KMS-11 (cell line): ENCODE measurements around the gene RAPGEF3.

ENCODE experiments used
- H2AFZ ChIP-seq: fragments of 200-600 bp; sonication (generic); 2 replicates; pipeline ENCODE4 v1.6.1; 2016; ENCODE audit warnings: antibody characterized with exemption, mixed run types, low read depth
- H3K27ac ChIP-seq: fragments of 200-600 bp; sonication (generic); 2 replicates; pipeline ENCODE4 v1.6.1; 2016; ENCODE audit warnings: mild to moderate bottlenecking, mixed run types
- H3K27me3 ChIP-seq: fragments of 200-600 bp; sonication (generic); 2 replicates; pipeline ENCODE4 v1.6.1; 2017; ENCODE audit warnings: mild to moderate bottlenecking, low read depth, mixed run types, moderate library complexity; ENCODE audit not compliant: insufficient read depth
- H3K36me3 ChIP-seq: fragments of 200-600 bp; sonication (generic); 2 replicates; pipeline ENCODE4 v1.6.1; 2017; ENCODE audit warnings: mild to moderate bottlenecking, mixed run types; ENCODE audit not compliant: insufficient read depth
- H3K4me1 ChIP-seq: fragments of 200-600 bp; sonication (generic); 2 replicates; pipeline ENCODE4 v1.6.1; 2016; ENCODE audit warnings: mild to moderate bottlenecking, low read depth, mixed run types; ENCODE audit not compliant: poor library complexity, severe bottlenecking
- H3K4me2 ChIP-seq: fragments of 200-600 bp; sonication (generic); 2 replicates; pipeline ENCODE4 v1.7.0; 2016; ENCODE audit warnings: mild to moderate bottlenecking, mixed run types
- H3K4me3 ChIP-seq: fragments of 200-600 bp; sonication (generic); IDR thresholded peaks from 2 replicates; pipeline ENCODE4 v1.6.1; 2017; ENCODE audit warnings: low read depth, low read length, mixed read lengths; ENCODE audit not compliant: insufficient read depth
- H3K79me2 ChIP-seq: fragments of 200-600 bp; sonication (generic); 2 replicates; pipeline ENCODE4 v1.6.1; 2016; ENCODE audit warnings: low read depth, mixed run types; ENCODE audit not compliant: insufficient read depth
- H3K9ac ChIP-seq: fragments of 200-600 bp; sonication (generic); 2 replicates; pipeline ENCODE4 v1.6.1; 2016; ENCODE audit warnings: mild to moderate bottlenecking, mixed run types
- H4K20me1 ChIP-seq: fragments of 200-600 bp; sonication (generic); 2 replicates; pipeline ENCODE4 v1.6.1; 2016; ENCODE audit warnings: mild to moderate bottlenecking, mixed run types; ENCODE audit not compliant: insufficient read depth
- TF ChIP-seq, protein P1 (sequence below): fragments of 200-600 bp; sonication (generic); conservative IDR thresholded peaks from 2 replicates; pipeline ENCODE4 v1.6.1; 2017; ENCODE audit warnings: low read depth, mild to moderate bottlenecking, antibody characterized with exemption, low read length, moderate library complexity, mixed read lengths

Gene RAPGEF3

DNA sequence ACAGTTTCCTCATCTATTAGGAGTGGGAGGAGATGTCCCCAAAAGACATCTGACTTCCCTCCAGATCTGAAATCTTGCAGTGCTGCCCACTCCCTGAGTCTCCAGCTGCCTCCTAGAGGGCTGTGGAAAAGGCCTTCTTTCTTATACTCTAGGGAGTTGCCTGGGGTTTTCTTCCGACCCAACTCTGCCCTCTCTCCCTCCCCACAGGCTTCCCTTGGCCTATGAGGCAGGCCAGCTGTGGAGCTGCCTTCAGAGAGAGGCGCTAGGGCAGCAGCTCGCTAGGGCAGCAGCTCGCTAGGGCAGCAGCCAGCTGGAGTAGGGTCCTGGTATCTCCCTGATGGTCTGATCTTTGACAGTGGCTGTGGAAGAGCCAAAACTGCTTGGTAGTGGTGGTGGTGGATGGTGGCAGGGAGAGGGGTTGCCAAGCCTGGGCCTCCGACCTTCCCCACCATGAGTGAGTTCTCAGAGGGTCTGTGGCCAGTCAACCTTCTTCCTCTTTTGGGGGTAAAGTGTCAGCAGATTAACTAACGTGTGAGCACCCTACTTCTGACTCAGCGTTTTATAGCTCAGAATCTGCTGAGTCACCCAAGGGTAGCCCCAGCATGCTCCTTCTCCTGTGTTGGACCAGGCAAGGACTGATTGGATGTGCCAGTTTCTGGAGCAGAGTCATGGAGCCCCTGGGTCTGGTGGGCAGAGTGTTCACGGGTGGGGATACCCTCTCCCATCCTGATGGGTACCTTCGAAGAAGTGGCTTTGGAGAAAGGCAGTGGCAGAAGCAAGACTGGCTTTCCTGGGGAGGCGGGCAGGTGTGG lies 16.6 kb upstream of the RAPGEF3 start:
- no peaks in the 10 kb centered on the region for H4K20me1 ChIP-seq
- H3K36me3 ChIP-seq = no peaks in the 10 kb centered on the region
- H3K9ac ChIP-seq = peak overlapping the region; percentile 8; the same call in 1 of the 2 replicates
- peaks cover 74% of the 10 kb centered on the region for H3K4me1 ChIP-seq
- TF ChIP-seq, protein P1, sequence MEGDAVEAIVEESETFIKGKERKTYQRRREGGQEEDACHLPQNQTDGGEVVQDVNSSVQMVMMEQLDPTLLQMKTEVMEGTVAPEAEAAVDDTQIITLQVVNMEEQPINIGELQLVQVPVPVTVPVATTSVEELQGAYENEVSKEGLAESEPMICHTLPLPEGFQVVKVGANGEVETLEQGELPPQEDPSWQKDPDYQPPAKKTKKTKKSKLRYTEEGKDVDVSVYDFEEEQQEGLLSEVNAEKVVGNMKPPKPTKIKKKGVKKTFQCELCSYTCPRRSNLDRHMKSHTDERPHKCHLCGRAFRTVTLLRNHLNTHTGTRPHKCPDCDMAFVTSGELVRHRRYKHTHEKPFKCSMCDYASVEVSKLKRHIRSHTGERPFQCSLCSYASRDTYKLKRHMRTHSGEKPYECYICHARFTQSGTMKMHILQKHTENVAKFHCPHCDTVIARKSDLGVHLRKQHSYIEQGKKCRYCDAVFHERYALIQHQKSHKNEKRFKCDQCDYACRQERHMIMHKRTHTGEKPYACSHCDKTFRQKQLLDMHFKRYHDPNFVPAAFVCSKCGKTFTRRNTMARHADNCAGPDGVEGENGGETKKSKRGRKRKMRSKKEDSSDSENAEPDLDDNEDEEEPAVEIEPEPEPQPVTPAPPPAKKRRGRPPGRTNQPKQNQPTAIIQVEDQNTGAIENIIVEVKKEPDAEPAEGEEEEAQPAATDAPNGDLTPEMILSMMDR = no peak
- H2AFZ ChIP-seq = no peak overlapping the region
- peak overlapping the region; percentile 61; the same call in 1 of the 2 replicates for H3K27ac ChIP-seq
- peaks cover 6% of the 10 kb centered on the region; the same call in 1 of the 2 replicates for H3K79me2 ChIP-seq
- no peak overlapping the region for H3K4me3 ChIP-seq
- H3K4me2 ChIP-seq = peak overlapping the region; percentile 76; the same call in 1 of the 2 replicates
- no peaks in the 10 kb centered on the region for H3K27me3 ChIP-seq

DNA sequence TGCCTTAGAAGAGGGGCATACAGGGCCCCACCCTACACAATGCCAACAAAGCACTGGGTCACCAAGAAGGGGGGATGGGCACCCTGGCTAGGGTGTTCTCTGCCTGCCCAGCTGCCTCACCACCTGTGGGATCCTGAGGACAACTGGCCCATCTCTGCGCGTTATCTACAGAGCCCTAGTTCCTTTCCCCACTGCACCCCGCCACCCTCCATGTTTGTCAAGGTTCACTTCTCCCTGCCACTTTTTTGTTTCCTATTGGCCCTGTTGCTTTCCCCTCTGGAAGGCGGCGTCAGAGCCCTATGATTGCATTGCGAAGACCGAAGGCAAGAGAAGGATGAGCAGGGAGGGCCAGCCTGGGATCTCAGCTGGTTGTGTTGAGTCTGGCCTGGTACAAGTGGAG lies 16.0 kb upstream of the RAPGEF3 start:
- TF ChIP-seq, protein P1 = no peak
- Histone ChIP-seq H2AFZ (no peak overlapping the region), H3K27me3 (no peaks in the 10 kb centered on the region), H3K27ac (no peak overlapping the region; the same call in 1 of the 2 replicates), H3K4me2 (peak overlapping the region; percentile 76), H3K9ac (no peak overlapping the region), H3K4me1 (peaks cover 79% of the 10 kb centered on the region), H3K4me3 (no peak overlapping the region), H3K36me3 (no peaks in the 10 kb centered on the region), H4K20me1 (no peaks in the 10 kb centered on the region), H3K79me2 (peaks cover 6% of the 10 kb centered on the region; the same call in 1 of the 2 replicates)

DNA sequence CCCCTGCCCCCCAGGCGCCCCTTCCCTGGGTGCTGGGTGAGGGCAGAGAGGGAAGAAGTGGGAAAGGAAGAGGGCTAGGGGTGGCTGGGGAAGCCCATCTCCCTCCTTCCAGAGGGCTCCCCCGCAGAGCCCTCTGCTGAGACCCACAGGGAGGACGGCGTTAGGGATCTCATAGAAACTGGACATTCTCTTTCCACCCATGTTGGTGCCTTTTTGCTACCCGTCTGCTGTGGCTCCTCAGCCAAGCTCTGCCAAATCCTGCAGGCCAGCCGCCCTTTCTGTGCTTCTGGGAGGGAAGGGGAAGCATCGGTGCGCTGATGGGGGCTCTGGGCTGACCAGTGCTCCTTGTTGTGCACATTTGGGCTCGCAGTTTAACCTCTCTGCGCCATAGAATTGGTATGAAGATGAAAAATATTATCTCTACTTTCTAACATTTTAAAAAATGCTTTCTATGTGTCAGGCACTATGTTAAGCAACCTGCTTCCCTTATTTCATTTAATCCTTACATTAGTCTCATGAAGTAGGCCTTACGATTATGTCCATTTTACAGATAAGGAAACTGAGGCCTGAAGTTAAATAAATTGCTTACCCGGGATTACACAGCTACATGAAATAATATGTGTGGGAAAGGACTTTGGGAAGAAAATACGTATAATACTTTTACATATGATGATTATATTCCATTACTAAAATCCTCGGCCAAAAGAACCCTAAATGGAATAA lies 15.3 kb upstream of the RAPGEF3 start:
- Histone ChIP-seq H3K36me3 (no peaks in the 10 kb centered on the region), H4K20me1 (no peaks in the 10 kb centered on the region), H3K4me3 (no peak overlapping the region), H3K79me2 (peaks cover 6% of the 10 kb centered on the region; the same call in 1 of the 2 replicates), H3K27me3 (no peaks in the 10 kb centered on the region), H3K4me2 (peak overlapping the region; percentile 76), H3K9ac (peak overlapping the region; percentile 63; the same call in 1 of the 2 replicates), H3K27ac (peak overlapping the region; percentile 57; the same call in 1 of the 2 replicates), H2AFZ (peak overlapping the region; percentile 55), H3K4me1 (peaks cover 72% of the 10 kb centered on the region)
- TF ChIP-seq, protein P1 = no peak

DNA sequence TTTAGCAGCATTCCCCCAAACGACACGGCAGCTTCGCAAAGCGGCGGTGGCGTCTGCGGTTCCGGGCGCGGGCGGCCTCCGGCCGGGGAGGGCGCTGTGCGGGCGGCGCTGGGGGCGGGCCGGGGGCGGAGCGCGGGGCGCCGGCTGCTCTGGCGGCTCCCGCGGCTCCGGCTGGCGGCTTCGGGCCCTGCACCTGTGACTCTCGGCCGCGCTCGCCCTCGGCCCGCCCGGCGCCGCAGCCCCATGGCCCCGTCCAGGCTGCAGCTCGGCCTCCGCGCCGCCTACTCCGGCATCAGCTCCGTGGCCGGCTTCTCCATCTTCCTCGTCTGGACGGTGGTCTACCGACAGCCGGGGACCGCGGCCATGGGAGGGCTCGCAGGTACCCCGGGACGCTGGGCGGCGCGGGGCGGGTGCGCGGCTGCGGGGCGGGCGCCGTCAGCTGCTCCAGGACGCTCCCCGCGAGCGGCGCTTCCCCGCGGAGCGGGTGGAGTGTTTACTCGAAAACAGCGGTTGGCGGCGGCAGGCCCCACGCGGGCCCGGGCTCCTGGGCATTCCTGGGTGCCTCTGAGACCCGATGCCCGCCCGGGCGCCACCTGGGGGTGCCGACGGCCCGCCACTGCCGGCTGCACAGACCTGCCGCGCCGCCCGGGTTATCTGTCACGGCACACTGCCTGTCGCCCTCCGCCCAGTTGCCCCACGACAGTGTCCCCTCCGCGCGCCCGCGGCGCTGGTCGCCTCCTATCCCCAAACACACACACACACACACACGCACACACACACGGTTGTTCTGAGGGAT lies 14.6 kb upstream of the RAPGEF3 start, which contains the start of gene SLC48A1:
Gene SLC48A1 (plus strand): TSS at position 177 of the 796 bp plus-strand sequence. CDS start 67 bp downstream, at position 244.
- Histone ChIP-seq H4K20me1 (no peaks in the 10 kb centered on the region), H3K4me1 (peaks cover 65% of the 10 kb centered on the region), H3K4me3 (no peak within 1 kb of the TSS), H3K27me3 (no peaks in the 10 kb centered on the region), H3K4me2 (peak within 1 kb of the TSS; percentile 76), H3K9ac (peak within 1 kb of the TSS; percentile 63), H3K27ac (peak within 1 kb of the TSS; percentile 57), H3K79me2 (peaks cover 6% of the 10 kb centered on the region; the same call in 1 of the 2 replicates), H2AFZ (peak within 1 kb of the TSS; percentile 55), H3K36me3 (no peaks in the 10 kb centered on the region)
- TF ChIP-seq, protein P1 = peak; percentile 8
